Measurements from ENCODE around the gene MYL12A. TPM values are rescaled to one million over a fixed set of nuclear protein-coding genes. Genes with fewer than 3 reads are reported as not detected.
"Not testable (repeated sequence)": the region's sequence is repeated elsewhere in the genome, so short reads cannot be mapped to it uniquely, and the experiment has no call there.

The MYL12A gene
- total RNA-seq, 2 donors from 2014 or later = 919 to 945 TPM

- no peak for DNase-seq
- ATAC-seq = no peak
Observed at GRCh38 chr18:3268306-3268705, 20.7 kb downstream of the MYL12A start.

GRCh38 chr18:3269241-3269913 lies 21.8 kb downstream of the MYL12A start:
- ATAC-seq (peak in 1 of 2 donors; percentile 74), DNase-seq (no peak)
- intact Hi-C loops (cut with DNase I) = no loop called here

More at GRCh38 chr18:3268306-3268705, 20.7 kb downstream of the MYL12A start:
- intact Hi-C loops (cut with DNase I) = no loop called here

- ATAC-seq = no peak
- intact Hi-C loops (cut with DNase I) = no loop called here
- no peak for DNase-seq
Observed at GRCh38 chr18:3269914-3270299, 22.3 kb downstream of the MYL12A start.

GRCh38 chr18:3273042-3273441 lies 25.4 kb downstream of the MYL12A start:
- intact Hi-C loops (cut with DNase I) = no loop called here
- DNase-seq (no peak), ATAC-seq (no peak)

- intact Hi-C loops (cut with DNase I); DNase-seq: not testable (repeated sequence)
Observed at GRCh38 chr18:3277643-3278213, 30.1 kb downstream of the MYL12A start.

GRCh38 chr18:3279201-3280185 lies 31.9 kb downstream of the MYL12A start:
- DNase-seq (no peak), ATAC-seq (no peak)
- intact Hi-C loops (cut with DNase I) = loop anchor here (5.0 to 10.0 kb wide), 4 partner anchors 175 to 383 kb away; partner anchors contain the start of gene TGIF1 (in 1 of the 2)

More at GRCh38 chr18:3277643-3278213, 30.1 kb downstream of the MYL12A start:
- ATAC-seq = not testable (repeated sequence)

- DNase-seq = no peak
- ATAC-seq = peak; percentile 83 to 86
- intact Hi-C loops (cut with DNase I) = loop anchor here (1.0 to 10.0 kb wide), 6 partner anchors 169 to 385 kb away; partner anchors contain the start of gene TGIF1 (in 2 of the 2)
Observed at GRCh38 chr18:3281456-3282400, 34.1 kb downstream of the MYL12A start.

GRCh38 chr18:3283253-3283863 lies 35.8 kb downstream of the MYL12A start:
- no peak for ATAC-seq
- intact Hi-C loops (cut with DNase I) = loop anchor here (2.0 to 10.0 kb wide), 5 partner anchors 167 to 379 kb away; partner anchors contain the start of gene TGIF1 (in 2 of the 2)
- DNase-seq = no peak

GRCh38 chr18:3283908-3284307 lies 36.3 kb downstream of the MYL12A start:
- DNase-seq (no peak), ATAC-seq (no peak)
- intact Hi-C loops (cut with DNase I) = loop anchor here (2.0 to 10.0 kb wide), 5 partner anchors 167 to 378 kb away; partner anchors contain the start of gene TGIF1 (in 2 of the 2)

GRCh38 chr18:3284501-3284900 lies 36.9 kb downstream of the MYL12A start:
- ATAC-seq (no peak), DNase-seq (no peak)
- intact Hi-C loops (cut with DNase I) = loop anchor here (5.0 to 10.0 kb wide), 4 partner anchors 170 to 378 kb away; partner anchors contain the start of gene TGIF1 (in 1 of the 2)

GRCh38 chr18:3286159-3286558 lies 38.6 kb downstream of the MYL12A start:
- ATAC-seq (no peak), DNase-seq (no peak)
- intact Hi-C loops (cut with DNase I) = loop anchor here in 1 of 2 donors (10.0 kb wide), 2 partner anchors 169 to 299 kb away; partner anchors contain the start of gene TGIF1

- ATAC-seq (no peak), DNase-seq (no peak)
- intact Hi-C loops (cut with DNase I) = no loop called here
Observed at GRCh38 chr18:3293196-3293951, 45.8 kb downstream of the MYL12A start.

- intact Hi-C loops (cut with DNase I) = no loop called here
- no peak for ATAC-seq
- DNase-seq = no peak
Observed at GRCh38 chr18:3294435-3295080, 47.0 kb downstream of the MYL12A start.

- ATAC-seq = peak; percentile 88 to 98
- DNase-seq = peak; percentile 88
- intact Hi-C loops (cut with DNase I) = no loop called here
Observed at GRCh38 chr18:3297025-3297984, 49.7 kb downstream of the MYL12A start.

- intact Hi-C loops (cut with DNase I) = no loop called here
- DNase-seq = no peak
- ATAC-seq = no peak
Observed at GRCh38 chr18:3304832-3305231, 57.2 kb downstream of the MYL12A start.
